ENCODE data around the gene CARD11.

The CARD11 gene

GRCh38 chr7:2937701-2938513, 105.8 kb downstream of the CARD11 start:
- no peak for DNase-seq

DNA sequence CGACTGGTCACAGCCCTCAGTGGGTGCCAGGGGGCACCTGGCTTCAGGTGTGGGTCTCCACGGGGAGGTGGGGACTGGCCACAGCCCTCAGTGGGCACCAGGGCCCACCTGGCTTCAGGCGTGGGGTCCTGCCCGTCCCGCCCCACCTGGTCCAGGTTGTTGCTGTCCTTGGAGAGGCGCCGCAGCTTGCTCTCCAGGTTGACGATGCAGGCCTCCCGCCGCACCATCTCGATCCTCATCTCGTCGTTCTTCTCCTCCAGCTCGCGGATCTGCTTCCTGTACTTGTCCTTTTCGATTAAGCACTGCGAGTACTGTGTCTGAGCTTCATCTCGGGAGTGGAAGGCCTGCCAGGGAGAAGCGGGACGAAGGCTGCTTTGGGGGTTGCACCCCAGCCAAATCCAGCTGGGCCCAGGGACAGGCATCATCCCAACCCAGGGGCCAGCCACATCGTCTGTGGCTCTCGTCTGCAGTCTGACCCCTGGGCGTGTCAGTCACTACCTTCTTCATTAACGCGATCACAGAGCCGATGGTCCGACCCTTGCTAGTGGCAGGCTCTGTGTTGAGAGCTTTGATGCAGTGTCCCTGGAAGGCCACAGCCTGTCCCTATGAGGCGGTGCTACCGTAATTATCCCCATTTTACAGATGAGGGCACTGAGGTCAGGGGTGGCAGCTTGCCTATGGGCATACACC, 106.6 kb downstream of the CARD11 start:
- DNase-seq, result no peak

DNA sequence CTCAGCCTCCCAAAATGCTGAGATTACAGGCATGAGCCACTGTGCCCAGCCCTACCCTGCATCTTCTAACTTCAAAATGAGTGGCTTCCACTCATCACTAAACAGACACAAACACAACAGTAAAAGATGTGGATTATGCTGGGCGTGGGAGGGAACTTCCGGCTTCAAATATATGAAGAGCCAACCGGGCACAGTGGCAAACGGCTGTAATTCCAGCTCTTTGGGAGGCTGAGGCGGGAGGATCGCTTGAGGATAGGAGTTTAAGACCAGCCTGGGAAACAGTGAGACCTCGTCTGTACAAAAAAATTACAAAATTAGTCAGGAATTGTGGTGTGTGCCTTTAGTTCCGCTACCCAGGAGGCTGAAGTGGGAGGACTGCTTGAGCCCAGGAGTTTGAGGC, 107.4 kb downstream of the CARD11 start:
- no peak for DNase-seq

DNA sequence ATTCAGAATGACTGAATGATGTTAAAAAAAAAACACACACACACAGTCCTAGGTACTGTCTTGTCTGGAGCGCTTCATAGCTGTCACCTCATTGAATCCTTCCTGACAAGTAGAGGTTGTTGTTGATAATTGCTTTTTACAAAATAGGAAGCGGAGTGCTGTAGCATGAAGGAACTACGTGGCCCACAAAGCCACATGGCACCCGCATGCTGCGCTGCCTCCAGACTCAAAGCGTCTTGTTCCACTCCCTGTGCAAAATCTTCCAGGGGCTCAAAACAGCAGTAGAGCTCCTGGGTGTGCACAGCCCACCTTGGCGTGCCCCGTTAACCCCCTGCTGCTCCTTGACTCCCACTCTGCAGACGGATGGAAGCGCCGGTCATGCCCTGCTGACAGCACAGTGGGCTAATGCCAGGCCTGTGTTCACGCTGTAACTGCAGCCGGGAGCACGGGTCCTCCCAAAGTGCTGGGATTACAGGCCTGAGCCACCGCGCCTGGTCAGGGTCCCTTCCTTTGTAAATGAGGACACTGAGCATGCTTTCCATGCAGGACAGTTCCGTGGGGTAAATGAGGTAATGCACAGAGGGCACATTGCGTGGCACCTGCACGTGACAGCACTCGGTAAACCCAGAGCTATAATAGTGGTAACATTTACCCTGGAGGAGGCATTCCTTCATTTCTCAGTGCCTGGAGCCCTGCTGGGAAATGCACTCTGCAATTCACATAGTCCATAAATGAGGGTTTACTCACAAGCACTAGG, 108.5 kb downstream of the CARD11 start:
- DNase-seq, result no peak

DNA sequence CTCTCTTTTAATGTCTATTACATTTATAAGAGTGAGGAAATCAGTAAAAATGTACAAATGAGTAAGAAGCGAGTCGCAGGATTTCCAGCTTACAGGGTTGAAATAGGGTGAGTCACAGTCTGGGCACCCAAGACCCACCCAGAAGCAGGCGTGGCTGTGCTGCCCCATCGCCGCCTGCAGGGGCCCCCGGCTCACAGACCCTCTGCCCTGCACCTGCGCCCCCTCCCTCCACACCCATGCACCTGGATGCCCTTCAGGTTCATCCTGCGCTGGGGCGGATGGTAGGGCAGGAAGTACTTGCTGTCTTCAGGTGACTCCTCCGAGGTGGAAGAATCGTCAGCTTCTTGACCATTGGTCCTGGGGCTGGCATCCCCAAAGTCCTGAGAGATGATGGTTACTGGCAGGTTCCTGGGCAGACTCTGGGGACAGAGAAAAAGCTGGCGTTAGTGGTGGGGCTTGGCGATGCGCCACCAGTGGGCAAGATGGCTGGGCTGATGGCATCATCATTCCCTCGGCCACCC, 109.4 kb downstream of the CARD11 start:
- DNase-seq, result no peak

- no peak for DNase-seq
Observed at GRCh38 chr7:2932402-2933251, 111.0 kb downstream of the CARD11 start.

DNA sequence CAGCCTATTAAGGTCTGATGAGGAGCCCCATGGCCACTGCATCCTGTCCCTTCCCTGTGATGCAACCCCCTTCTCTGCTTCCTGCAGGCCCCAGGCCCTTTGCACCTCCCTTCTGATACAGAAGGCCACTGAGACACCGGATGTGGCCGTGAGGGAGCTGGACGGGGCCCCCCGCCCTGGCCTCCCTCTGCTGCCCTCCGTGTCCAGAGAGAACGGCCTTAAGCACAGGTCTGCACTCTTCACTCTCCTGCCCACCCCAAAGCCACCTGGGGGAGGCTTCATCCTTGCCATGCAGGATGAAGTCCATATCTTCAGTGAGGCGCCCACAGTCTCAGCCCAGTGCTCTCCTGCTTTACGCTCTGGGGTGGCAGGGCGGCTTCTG, 112.6 kb downstream of the CARD11 start:
- DNase-seq, result no peak

DNA sequence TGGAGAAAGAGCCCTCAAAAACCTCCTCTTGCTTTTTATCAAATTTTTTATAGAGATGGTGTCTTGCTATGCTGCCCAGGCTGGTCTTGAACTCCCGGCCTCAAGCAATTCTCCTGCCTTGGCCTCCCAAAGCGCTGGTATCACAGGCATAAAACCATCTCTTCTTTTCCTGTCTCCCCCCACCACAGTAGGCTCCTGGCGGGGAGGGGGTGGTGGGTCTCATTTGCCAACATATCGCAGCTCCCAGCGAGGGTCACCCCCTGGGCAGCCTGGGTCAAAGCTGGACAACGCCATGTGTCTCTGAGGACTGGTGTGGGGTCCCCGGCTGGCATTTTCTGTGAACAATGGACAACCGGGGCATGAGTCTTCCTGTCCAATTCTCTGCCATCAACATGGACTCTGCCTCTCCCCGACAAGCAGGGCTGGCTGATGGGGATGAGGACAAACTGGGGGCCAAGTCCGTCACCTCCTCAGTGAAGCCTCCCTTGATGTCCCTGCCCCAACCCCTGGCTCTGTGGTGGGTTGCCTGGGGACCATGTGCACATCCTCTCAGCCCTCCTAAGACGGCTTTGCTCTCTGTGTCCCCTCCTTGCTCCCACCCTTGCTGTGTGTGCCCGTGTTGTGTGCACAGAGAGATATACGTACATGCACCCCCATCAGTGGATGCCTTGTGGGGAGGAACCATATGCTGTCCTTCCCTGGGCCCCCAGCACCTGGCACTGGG, 113.2 kb downstream of the CARD11 start:
- DNase-seq, result no peak

- DNase-seq, result no peak
Observed at GRCh38 chr7:2929321-2930201, 114.1 kb downstream of the CARD11 start.

DNA sequence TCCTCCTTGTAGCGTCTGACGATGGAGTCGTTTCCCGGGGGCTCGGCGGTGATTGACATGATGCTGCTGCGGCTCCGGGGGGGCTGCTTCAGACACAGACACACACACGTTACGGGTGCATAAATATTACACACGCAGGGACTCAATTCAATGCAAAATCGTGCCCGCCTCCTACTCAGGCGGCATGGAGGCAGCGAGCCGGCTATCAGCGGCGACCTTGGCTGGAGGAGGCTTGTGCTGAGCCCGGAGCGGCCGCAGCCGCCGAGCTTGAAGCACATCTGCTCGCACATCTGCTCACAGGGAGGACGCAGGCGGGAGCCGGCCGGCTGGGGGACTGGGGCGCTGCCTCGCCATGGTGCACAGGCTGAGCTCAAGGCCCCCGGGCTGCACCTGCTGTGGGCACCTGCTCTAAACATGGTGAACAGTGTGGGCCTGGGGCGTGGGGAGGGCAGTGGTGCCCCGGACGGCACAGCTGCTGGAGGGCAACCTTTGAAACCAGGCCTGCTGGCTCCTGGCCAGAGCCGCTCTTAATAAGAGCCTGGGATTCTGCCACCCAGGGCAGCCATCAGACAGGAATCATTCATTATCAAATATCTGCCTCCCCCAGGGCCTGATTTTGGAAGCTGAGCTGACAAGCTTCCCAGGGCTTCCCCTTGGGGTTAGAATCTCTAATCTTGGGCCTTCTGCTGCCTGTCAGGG, 114.9 kb downstream of the CARD11 start:
- no peak for DNase-seq

DNA sequence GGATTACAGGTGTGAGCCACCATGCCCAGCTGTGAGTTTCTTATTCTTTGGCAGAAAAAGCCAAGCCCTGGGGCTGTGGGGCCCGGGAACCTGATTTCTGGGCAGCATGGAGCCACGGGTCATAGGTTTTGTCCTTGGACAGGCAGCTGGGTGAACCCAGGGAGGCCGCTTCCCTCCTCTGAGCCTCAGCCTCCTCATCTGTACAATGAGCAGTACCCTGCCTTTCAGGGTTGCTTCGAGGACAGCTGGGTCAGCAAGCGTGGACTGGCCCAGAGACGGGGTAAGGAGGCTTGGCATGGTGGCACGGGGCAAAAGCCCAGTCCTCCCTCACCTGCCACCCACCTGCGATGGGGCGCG, 115.4 kb downstream of the CARD11 start:
- DNase-seq, result no peak

GRCh38 chr7:2927592-2927991, 116.1 kb downstream of the CARD11 start:
- no peak for DNase-seq

GRCh38 chr7:2926896-2927405, 116.7 kb downstream of the CARD11 start:
- DNase-seq, result no peak

DNA sequence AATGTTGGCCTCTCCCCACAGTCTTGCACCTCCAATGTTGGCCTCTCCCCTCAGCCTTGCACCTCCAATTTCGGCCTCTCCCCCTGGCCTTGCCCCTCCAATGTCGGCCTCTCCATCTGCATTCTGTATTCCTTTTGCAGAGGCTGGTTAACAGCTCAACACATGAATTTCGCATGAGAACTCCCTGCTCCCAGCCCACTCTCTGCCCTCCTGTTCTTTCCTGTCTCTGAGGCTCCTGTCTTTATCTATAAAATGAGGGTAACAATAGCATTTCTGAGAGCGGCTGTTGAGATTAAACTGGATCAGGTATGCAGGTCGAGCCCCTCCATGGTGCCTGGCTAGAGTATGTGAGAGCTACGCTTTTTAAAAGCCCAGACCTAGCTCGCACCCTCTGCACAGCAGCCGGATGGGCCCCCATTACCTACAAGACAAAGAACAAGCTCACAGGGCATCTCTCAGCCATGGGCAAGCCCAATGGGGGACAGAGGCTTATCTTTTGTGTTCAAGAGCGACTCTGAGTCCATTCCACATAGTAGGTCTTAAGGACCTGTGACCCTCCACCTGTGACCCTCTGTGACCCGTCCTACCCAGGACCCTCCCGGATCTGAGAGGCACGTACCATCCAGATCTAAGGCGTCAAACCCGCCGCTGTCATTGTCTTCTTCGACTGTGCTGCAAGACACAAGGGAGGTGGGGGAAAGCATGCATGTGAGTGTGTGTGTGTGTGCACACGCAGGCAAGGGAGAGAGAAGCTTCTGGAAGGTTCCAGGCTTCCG, 117.4 kb downstream of the CARD11 start:
- DNase-seq, result no peak

- DNase-seq, result no peak
Observed at GRCh38 chr7:2924866-2925840, 118.5 kb downstream of the CARD11 start.

DNA sequence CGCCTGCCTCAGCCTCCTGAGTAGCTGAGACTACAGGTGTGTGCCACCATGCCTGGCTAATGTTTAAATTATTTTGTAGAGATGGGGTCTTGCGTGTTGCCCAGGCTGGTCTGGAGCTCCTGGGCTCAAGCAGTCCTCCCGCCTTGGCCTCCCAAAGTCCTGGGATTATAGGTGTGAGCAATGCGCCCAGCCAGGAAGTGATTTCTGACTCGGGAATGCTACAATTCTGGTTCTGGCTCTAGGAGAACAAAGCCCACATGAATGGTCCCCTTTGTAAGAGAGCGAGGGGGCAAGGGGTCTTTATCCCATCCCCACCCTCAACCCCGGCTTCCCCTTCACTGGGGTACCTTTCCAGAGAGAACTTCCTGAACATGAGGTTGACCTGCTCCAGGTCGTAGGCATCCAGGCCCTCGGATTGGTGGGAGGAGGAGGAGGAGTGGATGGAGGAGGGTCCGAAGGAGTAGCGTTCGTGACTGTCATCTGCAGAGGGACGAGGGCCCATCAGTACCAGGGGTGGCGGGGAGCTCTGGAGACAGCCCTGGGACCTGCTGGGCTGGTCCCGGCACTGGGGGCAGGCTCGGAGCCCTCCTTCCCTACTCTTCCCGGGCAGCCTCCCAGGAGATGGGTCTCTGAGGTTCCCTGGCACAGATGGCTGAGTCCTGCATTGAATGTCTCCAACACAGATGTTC, 119.6 kb downstream of the CARD11 start:
- DNase-seq, result no peak

DNA sequence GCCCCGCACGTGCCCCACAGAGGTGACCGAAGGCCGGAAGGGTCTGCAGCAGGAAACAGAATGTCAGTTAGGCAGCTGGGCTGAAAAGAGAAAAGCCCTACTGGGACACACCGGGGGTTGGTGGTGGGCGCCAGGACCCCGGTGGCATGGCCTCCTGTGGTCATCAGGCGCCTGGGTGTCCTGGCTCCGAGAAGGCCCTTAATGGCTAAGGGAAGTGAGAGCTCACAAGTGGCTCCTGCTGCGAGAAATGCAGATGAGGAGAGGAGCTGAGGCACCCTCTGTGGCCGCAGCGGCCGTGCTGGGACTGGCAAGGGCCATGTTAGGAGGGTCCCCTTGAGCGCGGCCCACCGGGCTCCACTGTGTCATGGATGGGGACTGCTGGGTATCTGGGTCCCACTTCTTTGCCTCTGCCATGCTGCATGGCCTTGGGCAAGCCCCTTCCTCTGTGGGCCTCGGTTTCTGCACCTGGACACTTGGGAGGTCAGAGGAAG, 120.3 kb downstream of the CARD11 start:
- DNase-seq, result no peak
